Esophagus muscularis mucosa (tissue), 3 donors: ENCODE measurements around the gene NELFA.

Experiments
- CTCF ChIP-seq, 3 experiments: fragments of 200-600 bp in 2 of 3; fragments of 450-650 bp in 1 of 3; sonication (generic) in 2 of 3; IDR thresholded peaks; one replicate each; pipeline ENCODE4 v1.5.1; 2017 to 2019; ENCODE audit warnings: antibody characterized with exemption in 3 of 3, mild to moderate bottlenecking in 2 of 3, moderate library complexity in 1 of 3
- POLR2A ChIP-seq: fragments of 450-650 bp; IDR thresholded peaks from one replicate; pipeline ENCODE4 v1.6.1; 2017; ENCODE audit warnings: antibody characterized with exemption, moderate library complexity, mild to moderate bottlenecking, low read depth
- POLR2AphosphoS5 ChIP-seq, 2 donors: sonication (generic); formaldehyde crosslinking; IDR thresholded peaks; one replicate each; pipeline ENCODE4 v1.6.1; 2017; ENCODE audit warnings: antibody characterized with exemption in 2 of 2

- TF ChIP-seq CTCF (IDR thresholded peaks at IDR 0.05) (no peak), POLR2AphosphoS5 (IDR thresholded peaks at IDR 0.05) (no peak), POLR2A (no peak)
These were observed 28.1 kb upstream of the NELFA start for GRCh38 chr4:2036866-2037265.
